GM19467 (cell line): ENCODE results near the gene MBP.
A peak's percentile ranks its signal among the peaks of the same experiment; 100 is the strongest.

Experiments
- ATAC-seq: cut with Tn5 transposase; IDR thresholded peaks from one replicate; pipeline ENCODE4 v1.9.1; 2021; ENCODE audit warnings: mild to moderate bottlenecking, moderate library complexity; ENCODE audit not compliant: unreplicated experiment

MBP gene

GRCh38 chr18:77069931-77070330 lies 62.7 kb downstream of the MBP start:
- no peak for ATAC-seq

GRCh38 chr18:77069482-77069881 lies 63.1 kb downstream of the MBP start:
- no peak for ATAC-seq

- ATAC-seq, result peak; percentile 31
Observed at GRCh38 chr18:77068321-77069312, 64.0 kb downstream of the MBP start.

DNA sequence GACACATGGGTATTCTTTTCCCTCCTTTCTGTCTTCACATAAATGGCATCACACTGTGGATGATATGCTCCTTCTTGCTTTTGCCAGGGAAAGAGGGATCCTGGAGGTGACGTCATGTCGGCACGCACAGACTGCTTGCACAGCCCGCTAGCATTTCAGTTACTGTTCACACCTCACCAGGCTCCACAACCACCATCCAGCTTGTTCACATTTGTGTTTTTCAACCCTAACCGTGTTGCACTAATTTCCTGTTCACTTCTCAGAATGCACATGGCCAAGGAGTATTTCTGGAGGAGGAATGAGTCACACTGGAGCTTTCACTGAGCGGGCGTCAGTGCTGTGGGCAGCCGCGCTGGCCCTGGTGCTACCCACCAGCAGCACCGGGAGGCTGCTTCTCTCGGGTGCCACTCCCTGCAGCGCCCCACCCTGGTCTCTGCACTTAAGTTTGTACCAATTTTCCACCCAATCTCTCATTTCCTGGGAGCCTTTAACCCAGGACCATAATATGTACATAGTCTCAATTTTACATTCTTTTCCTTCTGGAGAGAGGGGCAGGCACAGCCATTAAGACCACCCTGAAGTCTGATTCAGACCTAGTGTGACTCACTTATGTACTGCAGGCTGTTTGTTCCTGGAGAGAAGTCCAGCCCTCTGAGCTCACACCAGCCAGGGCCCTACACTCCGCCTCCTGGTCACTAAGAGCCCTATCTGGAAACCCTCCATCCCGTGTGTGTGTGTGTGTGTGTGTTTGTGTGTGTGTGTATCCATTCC lies 65.1 kb downstream of the MBP start:
- no peak for ATAC-seq

DNA sequence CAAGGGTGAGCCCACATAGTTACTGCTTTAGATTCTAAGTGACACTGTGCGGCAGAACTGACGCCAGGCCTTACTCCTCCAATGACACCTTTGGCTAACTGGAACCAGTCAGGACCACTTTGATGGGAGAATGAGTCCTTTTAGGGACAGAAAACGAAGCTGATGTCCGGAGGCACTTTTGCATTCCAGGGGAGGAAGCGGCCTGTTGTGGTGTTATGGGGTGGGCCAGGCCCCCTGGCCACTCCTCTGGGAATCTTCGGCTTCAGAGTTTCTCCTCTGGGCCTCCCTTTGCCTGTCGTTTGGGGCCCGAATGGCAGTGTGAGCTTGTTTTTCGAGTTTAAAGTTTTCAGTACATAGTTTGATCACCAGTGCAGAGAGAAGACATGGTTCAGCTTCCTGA lies 65.9 kb downstream of the MBP start:
- ATAC-seq, result no peak

GRCh38 chr18:77066101-77066500 lies 66.5 kb downstream of the MBP start:
- ATAC-seq, result no peak

DNA sequence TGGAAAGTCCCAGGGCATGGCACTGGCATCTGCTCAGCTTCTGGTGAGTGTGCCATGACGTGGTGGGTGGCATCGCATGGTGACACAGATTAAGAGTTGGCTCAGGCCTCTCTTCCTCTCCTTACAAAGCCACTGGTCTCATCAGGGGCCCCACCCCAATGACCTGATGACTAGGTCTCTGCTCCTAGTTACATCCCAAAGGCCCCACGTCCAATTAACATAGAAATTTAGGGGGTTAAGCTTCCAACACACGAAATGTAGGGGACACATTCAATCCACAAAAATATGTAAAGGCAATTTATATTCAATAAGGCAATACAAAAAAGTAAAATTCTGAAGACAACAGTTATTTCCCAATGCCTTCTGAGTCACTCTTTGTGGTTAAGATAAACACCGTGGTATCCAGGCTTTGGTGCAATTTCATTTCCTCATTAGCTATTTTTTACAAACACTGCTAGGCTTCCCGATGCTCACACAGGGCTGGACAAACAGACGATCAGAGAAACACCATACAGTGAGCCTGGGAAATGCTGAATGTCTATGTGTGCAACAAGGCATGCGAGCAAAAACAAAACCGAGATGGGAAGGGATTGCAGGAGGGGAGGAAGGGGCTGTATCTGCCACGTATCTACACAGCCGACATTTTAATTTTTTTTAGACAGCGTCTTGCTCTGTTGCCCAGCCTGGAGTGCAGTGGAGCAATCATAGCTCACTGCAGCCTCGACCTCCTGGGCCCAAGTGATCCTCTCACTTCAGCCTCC lies 67.2 kb downstream of the MBP start:
- peak; percentile 26 for ATAC-seq

DNA sequence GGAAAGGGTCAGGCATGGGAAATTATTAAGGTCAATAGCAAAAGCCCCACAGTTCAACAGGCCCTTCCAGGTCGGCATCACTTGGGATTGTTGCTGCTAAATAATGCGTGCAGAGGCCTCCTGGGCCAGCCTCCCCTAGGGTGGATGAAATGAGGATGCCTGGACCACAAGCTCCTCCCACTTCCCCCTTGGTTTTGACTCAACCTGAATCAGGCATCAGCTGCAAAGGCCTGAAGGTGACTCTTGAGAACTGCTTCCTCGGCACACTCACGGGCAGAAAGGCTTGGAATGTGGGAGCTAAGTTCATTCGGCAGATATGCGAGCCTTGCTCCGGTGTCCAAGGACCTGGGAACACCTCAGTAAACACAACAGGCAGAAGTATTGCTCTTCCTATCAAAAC lies 69.3 kb downstream of the MBP start:
- ATAC-seq, result peak; percentile 43

DNA sequence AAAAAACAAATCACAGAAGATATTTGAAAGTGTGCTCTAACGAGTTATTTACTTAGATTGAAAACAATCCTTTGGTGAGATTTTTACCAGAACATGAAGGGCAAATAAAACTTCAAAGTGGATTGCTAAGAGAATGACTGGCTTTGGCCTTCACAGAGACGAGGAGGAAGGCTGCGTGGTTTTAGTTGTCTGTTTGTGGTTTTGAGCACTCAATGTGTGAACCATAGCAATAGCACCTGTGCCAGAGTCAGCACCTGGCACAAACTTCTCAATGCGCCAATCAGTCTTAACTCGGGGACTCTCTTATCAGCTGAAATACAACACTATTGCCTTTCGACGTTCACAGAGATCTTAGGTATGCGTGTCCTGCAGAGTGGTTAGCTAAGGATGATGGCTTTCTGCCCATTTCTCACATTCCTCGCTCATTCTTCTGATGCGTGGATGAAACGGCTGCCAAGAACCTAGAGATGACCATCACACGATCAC lies 70.0 kb downstream of the MBP start:
- ATAC-seq, result peak; percentile 50

DNA sequence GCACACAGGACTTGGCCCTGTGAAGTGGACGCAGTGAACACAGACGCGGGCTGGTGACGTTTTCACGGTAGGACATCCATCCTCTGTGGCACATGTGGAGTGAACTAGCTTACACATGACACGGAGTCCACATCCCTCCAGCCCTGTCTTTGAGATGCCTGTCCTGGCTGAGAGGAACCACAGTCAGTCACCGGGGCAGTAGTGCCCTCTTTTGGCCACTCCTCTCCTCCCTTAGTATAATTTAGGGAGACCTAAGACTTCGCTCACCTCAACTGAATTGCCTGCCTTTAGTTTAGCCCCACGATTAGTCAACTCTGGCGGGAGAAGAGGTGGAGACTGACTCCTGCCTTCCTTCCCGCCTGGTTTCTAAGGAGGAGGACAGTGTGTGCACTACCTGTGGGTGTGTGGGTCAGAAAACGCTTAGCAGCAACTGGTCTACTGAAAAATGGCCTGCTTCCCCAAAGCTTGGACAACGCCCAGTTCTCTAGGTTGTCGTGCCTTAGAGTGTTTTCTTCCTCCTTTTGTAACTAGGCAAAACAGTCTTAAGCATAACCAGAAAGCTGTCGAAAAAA lies 70.6 kb downstream of the MBP start:
- peak; percentile 40 for ATAC-seq

DNA sequence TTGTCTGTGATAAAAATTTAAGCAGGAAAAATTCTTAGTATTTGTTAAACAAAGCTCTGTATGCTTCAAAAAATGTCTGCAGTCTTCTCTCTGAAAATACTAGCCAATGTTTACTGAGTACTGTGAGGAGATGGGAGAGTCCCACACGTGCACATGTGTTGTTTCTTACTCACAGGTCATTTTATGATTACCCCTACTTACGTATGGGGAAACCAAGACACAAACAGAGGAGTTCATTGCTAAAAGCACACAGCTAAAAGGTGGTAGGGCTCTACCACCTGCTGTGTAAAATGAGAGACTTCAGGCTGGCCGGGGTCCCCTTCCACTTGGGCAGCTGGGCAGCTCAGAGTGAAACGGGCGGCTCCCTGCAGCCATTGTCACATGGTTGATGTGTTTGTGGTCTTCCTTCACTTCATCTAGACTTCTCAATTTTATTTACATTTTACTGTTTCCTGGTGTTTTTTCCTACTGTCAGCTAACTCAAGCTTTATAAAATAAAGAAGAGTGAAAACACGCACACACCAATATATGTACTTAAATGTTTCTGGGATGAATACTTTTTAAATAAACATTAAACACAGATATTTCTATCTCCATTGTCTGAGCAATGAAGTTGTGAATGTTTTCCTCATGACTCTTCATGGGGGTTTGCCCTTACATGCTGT lies 71.2 kb downstream of the MBP start:
- ATAC-seq, result no peak

DNA sequence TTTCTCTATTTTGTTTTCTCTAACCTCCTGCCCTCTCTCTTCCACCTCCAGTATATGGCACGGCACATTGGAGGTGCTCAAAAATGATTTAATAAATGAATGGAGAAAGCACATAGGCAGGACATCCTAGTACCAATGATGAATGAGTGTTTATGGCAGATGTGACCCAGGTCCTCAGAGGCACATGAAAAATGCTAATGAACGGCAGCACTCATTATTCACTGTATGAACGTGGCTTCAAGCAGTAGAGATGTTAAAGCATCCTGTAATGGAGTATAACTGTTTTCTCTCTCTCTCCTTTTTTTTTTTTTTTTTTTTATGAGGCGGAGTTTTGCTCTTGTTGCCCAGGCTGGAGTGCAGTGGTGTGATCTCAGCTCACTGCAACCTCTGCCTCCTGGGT lies 72.4 kb downstream of the MBP start:
- no peak for ATAC-seq

DNA sequence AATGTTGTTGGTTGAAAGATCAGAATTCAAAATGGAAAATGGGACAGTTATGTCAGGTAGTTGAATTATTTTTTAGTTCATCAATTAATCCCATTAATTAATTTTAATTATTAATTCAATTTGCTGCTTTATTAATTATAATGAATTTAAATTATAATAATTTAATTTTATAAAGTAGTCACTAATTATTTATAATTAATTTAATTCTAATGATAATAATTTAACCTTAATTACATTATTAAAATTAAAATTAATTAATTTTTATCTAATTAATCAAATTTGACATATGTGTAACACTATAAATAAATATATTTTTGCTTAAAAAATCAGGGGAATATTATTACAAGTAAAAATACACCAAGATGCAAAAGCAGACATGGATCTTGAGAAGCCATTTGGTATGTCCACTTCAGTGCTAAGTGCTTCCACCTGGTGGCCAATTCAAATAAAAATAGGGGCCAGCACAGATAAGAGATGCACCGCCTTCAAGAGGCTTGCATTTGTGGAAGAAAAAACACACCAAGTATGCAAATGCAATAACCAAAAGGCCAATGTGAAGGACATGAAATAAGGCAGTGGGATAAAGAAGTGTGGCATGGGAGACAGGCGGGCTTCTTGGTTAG lies 73.2 kb downstream of the MBP start:
- ATAC-seq, result no peak

- no peak for ATAC-seq
Observed at GRCh38 chr18:77058290-77058835, 74.2 kb downstream of the MBP start.

GRCh38 chr18:77057006-77057395 lies 75.6 kb downstream of the MBP start:
- ATAC-seq, result no peak

- no peak for ATAC-seq
Observed at GRCh38 chr18:77056344-77057005, 76.1 kb downstream of the MBP start.

DNA sequence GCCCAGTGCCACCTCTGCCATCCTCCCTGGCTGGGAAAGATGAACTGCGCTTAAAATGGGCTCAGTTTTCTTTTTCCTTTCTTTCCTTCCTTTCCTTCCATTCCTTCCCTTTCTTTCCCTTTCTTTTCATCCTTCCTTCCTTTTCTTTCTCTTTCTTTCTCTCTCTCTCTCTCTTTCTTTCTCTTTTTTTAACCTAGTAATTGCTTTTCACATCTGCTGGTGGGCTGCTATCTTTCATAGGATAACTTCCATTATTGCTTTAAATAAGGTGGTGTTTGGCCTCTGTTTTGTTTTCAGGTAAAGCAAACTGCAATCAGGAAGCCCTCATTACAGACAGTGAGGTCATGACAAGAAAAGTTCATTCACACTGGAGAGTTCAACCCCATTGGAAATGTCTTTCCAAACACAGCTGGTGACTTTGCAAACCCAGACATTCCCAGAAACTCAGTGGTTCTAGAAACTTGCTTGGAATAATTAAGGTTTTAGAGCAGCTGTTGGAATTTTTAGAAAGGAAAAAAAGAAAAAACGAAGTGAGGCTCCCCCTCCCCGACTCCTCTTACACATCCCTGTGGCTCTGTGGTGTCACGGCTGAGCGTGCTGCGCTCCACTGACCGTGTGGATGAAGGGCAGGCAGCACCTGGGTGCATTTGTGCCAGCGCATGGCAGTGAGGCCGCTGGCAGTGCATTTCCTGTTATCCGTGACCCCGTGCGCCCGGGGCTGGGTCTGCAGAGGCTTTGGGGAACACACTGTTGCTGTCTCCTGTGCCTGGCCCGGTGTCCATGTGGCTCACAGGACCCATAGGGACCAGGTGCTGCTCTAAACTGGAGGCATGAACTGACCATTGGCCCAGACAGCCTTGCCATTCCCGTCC lies 76.9 kb downstream of the MBP start:
- ATAC-seq, result no peak
